PC-9 (cell line): ENCODE results near the gene SLC17A7. TPM values are rescaled to one million over a fixed set of nuclear protein-coding genes. Genes with fewer than 3 reads are reported as not detected.

Experiments
- Bru-seq: library from RNA; stranded (reverse); fragments of 400-500 nt; gene quantifications from one replicate; lab custom pipeline; 2021; lab: Mats Ljungman, UMichigan
- BruChase-seq, 2 experiments: library from RNA; stranded (reverse); fragments of 400-500 nt; gene quantifications; one replicate each; lab custom pipeline; 2021; lab: Mats Ljungman, UMichigan
- BruUV-seq: library from RNA; stranded (reverse); fragments of 400-500 nt; replicated peaks from 2 replicates; lab custom pipeline; 2021; lab: Mats Ljungman, UMichigan
- CTCF ChIA-PET: fragments of 300-600 bp; sonication (Branson Sonifier 250); formaldehyde crosslinking; loops from one replicate; lab custom pipeline; 2022; ENCODE audit warnings: antibody characterized with exemption; lab: Charles Lee
- POLR2A ChIA-PET: fragments of 300-600 bp; sonication (Branson Sonifier 250); formaldehyde crosslinking; loops from one replicate; lab custom pipeline; 2022; ENCODE audit warnings: antibody characterized with exemption; ENCODE audit not compliant: unreplicated experiment; lab: Charles Lee
- DNase-seq, 2 experiments: peaks; one replicate each; pipeline versions ENCODE4 v3.0.0 to v3.0.0-alpha.2; 2015 to 2022; ENCODE audit warnings: mixed read lengths in 1 of 2
- H2AFZ ChIP-seq: fragments of 200-600 bp; sonication (generic); 2 replicates; pipeline ENCODE4 v1.8.1; 2017; ENCODE audit warnings: antibody characterized with exemption
- H3F3A ChIP-seq: fragments of 200-600 bp; sonication (generic); 2 replicates; pipeline ENCODE4 v1.8.1; 2017; ENCODE audit warnings: antibody characterized with exemption, mild to moderate bottlenecking, low read depth; ENCODE audit not compliant: insufficient read depth
- H3K27ac ChIP-seq: fragments of 200-600 bp; sonication (generic); 2 replicates; pipeline ENCODE4 v1.6.1; 2016; ENCODE audit warnings: mixed run types
- H3K27me3 ChIP-seq: fragments of 200-600 bp; sonication (generic); 2 replicates; pipeline ENCODE4 v1.6.1; 2016; ENCODE audit warnings: low read depth, mixed run types; ENCODE audit not compliant: insufficient read depth
- H3K36me3 ChIP-seq: fragments of 200-600 bp; sonication (generic); 2 replicates; pipeline ENCODE4 v1.6.1; 2016; ENCODE audit warnings: low read depth, mixed run types
- H3K4me1 ChIP-seq: fragments of 200-600 bp; sonication (generic); replicated peaks from 2 replicates; pipeline ENCODE4 v1.6.1; 2016; ENCODE audit warnings: mixed run types; ENCODE audit not compliant: insufficient read depth
- H3K4me2 ChIP-seq: fragments of 200-600 bp; sonication (generic); 2 replicates; pipeline ENCODE4 v1.6.1; 2017; ENCODE audit warnings: mixed run types
- H3K4me3 ChIP-seq: fragments of 200-600 bp; sonication (generic); 2 replicates; pipeline ENCODE4 v1.6.1; 2016; ENCODE audit warnings: mixed run types
- H3K79me2 ChIP-seq: fragments of 200-600 bp; sonication (generic); 2 replicates; pipeline ENCODE4 v1.6.1; 2017; ENCODE audit warnings: low read depth, mixed run types
- H3K9me2 ChIP-seq: fragments of 200-600 bp; sonication (generic); 2 replicates; pipeline ENCODE4 v1.8.1; 2017; ENCODE audit warnings: mild to moderate bottlenecking; ENCODE audit not compliant: insufficient read depth
- H3K9me3 ChIP-seq: fragments of 200-600 bp; sonication (generic); 2 replicates; pipeline ENCODE4 v1.8.1; 2016; ENCODE audit warnings: low read depth; ENCODE audit not compliant: insufficient read depth
- H4K20me1 ChIP-seq: fragments of 200-600 bp; sonication (generic); 2 replicates; pipeline ENCODE4 v1.8.1; 2017; ENCODE audit not compliant: insufficient read depth
- CTCF ChIP-seq: fragments of 200-600 bp; sonication (generic); conservative IDR thresholded peaks from 2 replicates; pipeline ENCODE4 v1.6.1; 2017; ENCODE audit warnings: mixed run types, antibody characterized with exemption, mild to moderate bottlenecking, moderate library complexity
- EZH2 ChIP-seq: fragments of 200-600 bp; sonication (generic); IDR thresholded peaks from 2 replicates; pipeline ENCODE4 v1.8.0; 2017; ENCODE audit warnings: antibody characterized with exemption, low read depth
- intact Hi-C: fragments of 100-400 bp; cut with micrococcal nuclease; formaldehyde crosslinking; loops from one replicate; pipeline ENCODE4 v1.10.0; 2022; ENCODE audit not compliant: unreplicated experiment
- long read RNA-seq: library from polyadenylated mRNA; stranded (forward); transcript quantifications from one replicate; pipeline ENCODE4 v2.0.0, GENCODE V29; 2022
- total RNA-seq: library from RNA; stranded (reverse); gene quantifications from 2 replicates; pipeline ENCODE4 v1.2.3, GENCODE V29; 2021

SLC17A7 gene
- total RNA-seq, result 0.68 and 0.70 TPM in 2 replicates
- percentile 17 among the genes with signal in this experiment for Bru-seq, nascent RNA
- percentile 23 among the genes with signal in this experiment for BruChase-seq, experiment 1, labeled RNA remaining after a 2-hour chase
- BruChase-seq, experiment 2, labeled RNA remaining after a 6-hour chase, result percentile 25 among the genes with signal in this experiment
- long read RNA-seq, result 0 reads

- BruUV-seq, result no TSS peak
- ChIA-PET POLR2A (interaction anchor here (0.6 kb wide), 1 partner anchor 10 kb away, joined by 6 read pairs; no protein-coding TSS in a partner anchor), CTCF (interaction anchor here (0.6 kb wide), 1 partner anchor 314 kb away, joined by 9 read pairs; no protein-coding TSS in a partner anchor)
- H3K36me3 ChIP-seq, result no peaks in the 10 kb centered on the region
- peak within 1 kb of the TSS; percentile 83; the same call in 1 of the 2 replicates for H3K4me3 ChIP-seq
- H4K20me1 ChIP-seq, result no peaks in the 10 kb centered on the region
- TF ChIP-seq EZH2 (no peak), CTCF (no peak)
- H3K9me3 ChIP-seq, result no peaks in the 10 kb centered on the region
- no peak within 1 kb of the TSS for H3K27ac ChIP-seq
- H3K4me1 ChIP-seq, result peaks cover 9% of the 10 kb centered on the region; the same call in 1 of the 2 replicates
- no peaks in the 10 kb centered on the region for H3K79me2 ChIP-seq
- no peaks in the 10 kb centered on the region for H3K9me2 ChIP-seq
- peaks cover 38% of the 10 kb centered on the region for H3F3A ChIP-seq
- H2AFZ ChIP-seq, result peak within 1 kb of the TSS; percentile 96; the same call in 1 of the 2 replicates
- intact Hi-C loops, result loop anchor here (10.0 kb wide), 1 partner anchor 177 kb away; no protein-coding TSS in a partner anchor
- peaks cover 43% of the 10 kb centered on the region for H3K27me3 ChIP-seq
- DNase-seq, result no peak
- peak within 1 kb of the TSS; percentile 89 for H3K4me2 ChIP-seq
These were observed at the start of gene SLC17A7 for GRCh38 chr19:49441210-49441959. SLC17A7 (minus strand) TSS chr19:49441527; CDS start chr19:49441379, 148 bp downstream.

GRCh38 chr19:49490287-49491029 is 49.1 kb upstream of the SLC17A7 start:
- no peaks in the 10 kb centered on the region for H3K27me3 ChIP-seq
- H2AFZ ChIP-seq, result no peak overlapping the region
- BruUV-seq, result no TSS peak
- H3K4me3 ChIP-seq, result peak overlapping the region; percentile 96; the same call in 1 of the 2 replicates
- DNase-seq, result no peak
- H3K36me3 ChIP-seq, result peaks cover 51% of the 10 kb centered on the region
- no peak for TF ChIP-seq EZH2
- no peak for TF ChIP-seq CTCF
- no peaks in the 10 kb centered on the region for H3K9me2 ChIP-seq
- peaks cover 52% of the 10 kb centered on the region for H4K20me1 ChIP-seq
- peaks cover 79% of the 10 kb centered on the region for H3F3A ChIP-seq
- CTCF ChIA-PET, result no interaction called here
- POLR2A ChIA-PET, result no interaction called here
- peaks cover 60% of the 10 kb centered on the region for H3K79me2 ChIP-seq
- H3K27ac ChIP-seq, result peak overlapping the region; percentile 91
- peak overlapping the region; percentile 95 for H3K4me2 ChIP-seq
- peaks cover 25% of the 10 kb centered on the region for H3K4me1 ChIP-seq
- no peaks in the 10 kb centered on the region for H3K9me3 ChIP-seq
- intact Hi-C loops, result no loop called here

GRCh38 chr19:49489601-49490167 is 48.4 kb upstream of the SLC17A7 start:
- Histone ChIP-seq H3K36me3 (peaks cover 51% of the 10 kb centered on the region), H3K4me2 (peak overlapping the region; percentile 95), H3K9me3 (no peaks in the 10 kb centered on the region), H3K27me3 (no peaks in the 10 kb centered on the region), H3K27ac (peak overlapping the region; percentile 91), H3K4me1 (peaks cover 18% of the 10 kb centered on the region), H3F3A (peaks cover 71% of the 10 kb centered on the region), H3K4me3 (peak overlapping the region; percentile 96), H3K9me2 (no peaks in the 10 kb centered on the region), H4K20me1 (peaks cover 52% of the 10 kb centered on the region), H2AFZ (no peak overlapping the region), H3K79me2 (peaks cover 52% of the 10 kb centered on the region)
- TF ChIP-seq EZH2, result no peak
- TF ChIP-seq CTCF, result no peak; the same call in 1 of the 2 replicates
- intact Hi-C loops, result no loop called here
- CTCF ChIA-PET, result no interaction called here
- no TSS peak for BruUV-seq
- POLR2A ChIA-PET, result interaction anchor here (0.7 kb wide), 1 partner anchor 38 kb away, joined by 4 read pairs; the partner anchor contains the start of gene PIH1D1
- no peak for DNase-seq
